ENCODE measurements around the gene PDILT. TPM values are rescaled to one million over a fixed set of nuclear protein-coding genes. Genes with fewer than 3 reads are reported as not detected.
A peak's percentile ranks its signal among the peaks of the same experiment; 100 is the strongest.
"Not testable (repeated sequence)": the region's sequence is repeated elsewhere in the genome, so short reads cannot be mapped to it uniquely, and the experiment has no call there.

PDILT gene, protein sequence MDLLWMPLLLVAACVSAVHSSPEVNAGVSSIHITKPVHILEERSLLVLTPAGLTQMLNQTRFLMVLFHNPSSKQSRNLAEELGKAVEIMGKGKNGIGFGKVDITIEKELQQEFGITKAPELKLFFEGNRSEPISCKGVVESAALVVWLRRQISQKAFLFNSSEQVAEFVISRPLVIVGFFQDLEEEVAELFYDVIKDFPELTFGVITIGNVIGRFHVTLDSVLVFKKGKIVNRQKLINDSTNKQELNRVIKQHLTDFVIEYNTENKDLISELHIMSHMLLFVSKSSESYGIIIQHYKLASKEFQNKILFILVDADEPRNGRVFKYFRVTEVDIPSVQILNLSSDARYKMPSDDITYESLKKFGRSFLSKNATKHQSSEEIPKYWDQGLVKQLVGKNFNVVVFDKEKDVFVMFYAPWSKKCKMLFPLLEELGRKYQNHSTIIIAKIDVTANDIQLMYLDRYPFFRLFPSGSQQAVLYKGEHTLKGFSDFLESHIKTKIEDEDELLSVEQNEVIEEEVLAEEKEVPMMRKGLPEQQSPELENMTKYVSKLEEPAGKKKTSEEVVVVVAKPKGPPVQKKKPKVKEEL
- not detected in 2 replicates for total RNA-seq (2014; rRNA removed)
- not detected for polyA plus RNA-seq (2012)

DNA sequence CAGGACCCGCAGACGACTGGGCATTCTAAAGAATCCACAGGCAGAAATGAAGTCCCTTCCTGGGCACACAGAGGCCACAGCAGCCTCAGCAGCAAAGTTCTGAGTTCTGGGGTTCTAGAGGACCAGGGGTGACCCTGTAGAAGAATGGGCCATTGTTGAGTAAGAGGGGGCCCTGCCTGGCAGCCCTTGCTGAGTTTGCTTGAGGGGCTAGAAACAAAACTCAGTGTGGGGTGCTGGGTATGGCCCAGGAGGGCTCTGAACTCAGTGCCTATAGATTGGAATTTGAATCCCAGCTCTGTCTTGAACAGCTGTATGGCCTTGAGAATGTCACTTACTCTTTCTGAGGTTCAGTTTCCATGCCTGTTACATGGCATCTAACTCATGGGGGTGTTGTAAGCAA is at the start of gene PDILT:
Gene PDILT (minus strand): TSS at position 101 of the 400 bp plus-strand sequence. CDS start 5,437 bp downstream, outside the sequence.
- DNase-seq (ENCODE audit: low read depth): no peak

DNA sequence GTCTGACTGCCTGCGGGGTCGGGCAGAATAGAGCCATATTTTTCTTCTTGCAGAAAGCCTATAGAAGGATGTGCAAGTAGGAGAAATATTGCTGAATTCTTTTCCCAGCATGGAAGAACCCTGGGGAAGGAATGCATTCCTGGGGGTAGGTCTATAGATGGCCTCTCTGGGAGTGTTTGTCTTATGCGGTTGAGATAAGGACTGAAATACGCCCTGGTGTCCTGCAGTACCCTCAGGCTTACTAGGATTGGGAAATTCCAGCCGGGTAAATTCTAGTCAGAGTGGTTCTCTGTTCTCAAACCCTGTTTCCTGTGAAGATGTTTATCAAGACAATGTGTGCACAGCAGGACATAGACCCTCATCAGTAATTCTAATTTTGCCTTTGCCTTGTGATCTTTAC is 49.1 kb upstream of the PDILT start:
- not testable (repeated sequence) for DNase-seq (ENCODE audit: low read depth)

DNA sequence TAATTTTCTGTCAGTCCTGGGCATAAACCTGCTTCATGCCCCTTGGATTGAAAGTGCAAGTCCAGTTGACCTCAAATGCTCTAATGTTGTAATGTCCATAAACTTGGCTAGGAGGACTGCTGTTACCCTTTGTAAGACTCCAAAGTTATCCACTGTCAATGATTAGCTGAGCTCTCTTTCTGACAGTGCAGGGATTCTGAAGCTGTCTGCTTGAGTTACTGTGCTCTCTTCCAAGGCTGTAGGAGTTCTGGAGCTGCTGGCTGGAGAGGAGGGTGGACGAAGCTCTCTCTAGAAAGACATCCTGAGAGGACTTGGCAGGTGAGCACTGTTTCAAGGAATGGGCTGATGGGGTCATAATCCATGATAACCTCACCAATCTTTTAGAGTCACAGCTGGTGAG is 46.8 kb upstream of the PDILT start, which contains the start of gene ACSM2A:
Gene ACSM2A (plus strand): TSS at position 158 of the 400 bp plus-strand sequence. CDS start 8,594 bp downstream, outside the sequence.
- not testable (repeated sequence) for DNase-seq (ENCODE audit: low read depth)

DNA sequence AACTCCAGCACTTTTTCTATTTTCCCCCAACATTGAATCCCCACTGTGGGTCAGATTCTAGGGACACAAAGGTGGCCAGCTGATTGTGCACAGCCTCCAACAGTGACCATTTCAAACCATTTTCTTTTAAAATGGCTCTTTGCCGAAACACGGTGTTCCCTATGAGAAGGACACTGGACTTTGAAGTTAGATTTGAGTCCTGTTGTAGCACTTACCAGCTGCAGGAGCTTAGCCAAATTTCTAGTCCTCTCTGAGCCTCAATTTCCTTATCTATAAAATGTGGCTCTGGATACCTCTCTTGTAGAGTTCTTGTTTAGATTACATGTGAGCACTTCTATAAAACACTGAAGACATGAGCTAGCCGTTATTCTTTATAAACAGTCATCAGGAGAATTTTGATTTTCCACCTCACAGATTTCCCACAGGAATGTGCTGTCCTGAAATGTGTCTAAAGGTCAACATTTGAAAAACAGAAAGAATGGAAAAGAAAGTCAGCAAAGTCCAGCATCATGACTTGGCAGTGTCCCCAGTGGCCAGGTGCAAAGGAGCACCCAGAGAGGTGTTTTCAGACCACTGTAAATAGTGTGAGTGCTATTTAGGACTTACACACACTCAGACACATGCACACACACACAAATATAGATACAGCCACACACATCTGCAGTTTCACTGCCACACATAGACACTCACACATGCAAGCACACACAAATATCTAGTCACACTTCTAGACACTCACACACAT is 42.3 kb upstream of the PDILT start:
- DNase-seq (ENCODE audit: low read depth): not testable (repeated sequence)

DNA sequence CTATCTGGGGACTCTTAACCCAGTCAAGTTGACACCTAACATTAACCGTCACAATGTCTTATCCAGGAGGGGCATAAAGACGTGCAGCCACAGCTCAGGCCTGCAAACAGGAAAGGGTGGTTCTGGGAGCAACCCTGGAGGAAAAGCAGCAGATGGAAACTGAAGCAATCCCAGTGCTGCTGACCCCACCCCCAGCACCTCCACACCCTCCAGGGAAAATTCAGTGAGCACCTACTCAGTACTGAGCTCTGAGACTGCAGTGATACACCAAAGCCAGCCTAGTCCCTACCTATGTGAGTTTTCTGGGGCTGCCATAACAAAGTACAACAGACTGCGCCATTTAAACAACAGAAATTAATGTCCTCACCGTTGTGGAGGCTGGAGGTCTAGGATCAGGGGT is 37.3 kb upstream of the PDILT start:
- DNase-seq (ENCODE audit: low read depth): not testable (repeated sequence)

DNA sequence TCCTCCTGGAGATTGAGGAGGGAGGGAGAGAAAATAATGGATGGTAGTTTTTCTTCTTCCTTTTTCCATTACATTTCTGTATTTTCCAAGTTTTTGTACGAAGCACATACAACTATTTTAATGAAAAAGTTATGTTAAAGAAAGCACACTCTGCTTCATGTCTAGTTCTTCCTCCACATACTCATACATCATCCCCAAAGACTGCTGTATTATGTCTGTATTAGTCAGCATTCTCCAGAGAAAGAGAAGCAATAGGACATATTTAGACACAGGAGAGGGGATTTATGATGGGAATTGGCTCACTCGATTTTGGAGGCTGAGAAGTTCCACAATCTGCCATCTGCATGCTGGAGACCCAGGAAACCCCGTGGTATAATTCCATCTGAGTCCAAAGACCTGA is 36.7 kb upstream of the PDILT start:
- peak; percentile 21 for DNase-seq (ENCODE audit: low read depth)

DNA sequence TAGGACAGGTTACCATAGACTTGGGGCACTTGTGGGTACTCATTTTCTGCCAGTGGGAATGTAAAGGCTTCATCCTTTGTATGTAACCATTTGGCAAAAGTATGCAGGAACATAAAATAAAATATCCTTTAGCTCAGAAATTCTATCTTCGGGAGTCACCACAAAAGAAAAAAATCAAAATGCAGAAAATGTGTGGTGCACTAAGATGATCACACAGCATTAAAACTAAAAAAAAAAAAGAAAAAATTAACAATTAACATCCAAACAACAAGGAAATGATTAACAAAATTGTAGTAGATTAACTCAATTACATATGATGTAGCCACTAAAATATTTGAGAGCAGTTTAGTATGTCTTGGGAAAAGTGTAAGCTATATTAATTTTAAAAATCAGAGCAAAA is 36.2 kb upstream of the PDILT start:
- not testable (repeated sequence) for DNase-seq (ENCODE audit: low read depth)

DNA sequence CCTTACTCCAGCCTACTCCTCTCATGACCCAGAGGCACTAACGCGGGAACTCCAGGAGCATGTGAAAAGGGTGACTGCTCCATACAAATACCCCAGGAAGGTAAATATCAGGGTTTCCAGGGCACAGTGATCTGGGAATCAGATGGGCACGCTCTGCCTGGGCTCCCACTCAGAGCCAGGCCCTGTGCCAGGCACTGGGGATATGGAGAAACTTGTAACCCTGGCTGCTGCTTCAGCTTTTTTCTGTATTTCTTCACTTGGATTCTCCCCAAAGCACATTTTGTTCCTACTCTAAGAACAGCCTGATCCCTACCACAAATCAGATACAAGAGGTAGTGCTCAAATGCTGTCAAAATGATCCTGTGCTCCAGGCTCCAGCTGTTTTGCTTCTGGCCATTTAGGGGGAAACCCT is 35.3 kb upstream of the PDILT start:
- peak; percentile 47 for DNase-seq (ENCODE audit: low read depth)

- DNase-seq (ENCODE audit: low read depth): not testable (repeated sequence)
Observed at GRCh38 chr16:20438950-20439349, 34.4 kb upstream of the PDILT start.

GRCh38 chr16:20430948-20431347 is 26.4 kb upstream of the PDILT start:
- DNase-seq (ENCODE audit: low read depth): no peak

- DNase-seq (ENCODE audit: low read depth): not testable (repeated sequence)
Observed at GRCh38 chr16:20430480-20430879, 25.9 kb upstream of the PDILT start.

DNA sequence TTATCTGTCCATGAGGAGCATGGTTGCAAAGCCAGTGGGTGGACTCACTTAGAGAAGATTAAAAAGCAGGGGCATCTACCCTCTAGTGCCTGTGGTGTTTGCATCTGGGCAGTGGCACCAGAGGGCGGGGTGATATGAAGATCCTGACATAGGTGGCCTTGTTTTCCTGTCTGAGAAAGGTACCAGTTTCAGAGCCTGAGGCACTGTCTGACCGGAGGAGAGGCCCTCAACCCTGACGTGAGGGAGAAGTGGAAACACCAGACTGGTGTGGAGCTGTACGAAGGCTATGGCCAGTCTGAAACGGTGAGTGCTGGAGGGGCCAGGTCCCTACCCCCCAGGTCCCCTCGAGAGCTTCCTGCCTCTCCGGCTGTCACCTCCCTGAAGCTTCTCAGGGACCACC is 25.0 kb upstream of the PDILT start:
- DNase-seq (ENCODE audit: low read depth): not testable (repeated sequence)

DNA sequence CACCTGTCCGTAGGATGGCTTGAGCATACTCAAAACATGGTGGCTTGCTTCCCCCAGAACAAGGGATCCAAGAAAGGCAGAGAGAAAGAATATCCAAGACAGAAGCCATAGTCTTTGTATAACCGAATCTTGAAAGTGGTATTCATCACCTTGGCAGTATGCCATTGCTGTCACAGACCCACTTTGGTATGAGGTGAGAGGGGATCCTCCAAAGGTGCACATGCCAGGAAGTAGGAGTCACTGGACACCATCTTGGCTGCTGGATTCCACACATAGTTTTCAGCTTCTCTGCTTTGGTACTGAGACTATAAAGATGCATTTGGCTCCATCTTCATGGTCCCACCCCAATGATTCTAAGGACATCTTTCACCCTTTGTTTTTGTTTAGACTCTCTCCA is 22.9 kb upstream of the PDILT start:
- not testable (repeated sequence) for DNase-seq (ENCODE audit: low read depth)

DNA sequence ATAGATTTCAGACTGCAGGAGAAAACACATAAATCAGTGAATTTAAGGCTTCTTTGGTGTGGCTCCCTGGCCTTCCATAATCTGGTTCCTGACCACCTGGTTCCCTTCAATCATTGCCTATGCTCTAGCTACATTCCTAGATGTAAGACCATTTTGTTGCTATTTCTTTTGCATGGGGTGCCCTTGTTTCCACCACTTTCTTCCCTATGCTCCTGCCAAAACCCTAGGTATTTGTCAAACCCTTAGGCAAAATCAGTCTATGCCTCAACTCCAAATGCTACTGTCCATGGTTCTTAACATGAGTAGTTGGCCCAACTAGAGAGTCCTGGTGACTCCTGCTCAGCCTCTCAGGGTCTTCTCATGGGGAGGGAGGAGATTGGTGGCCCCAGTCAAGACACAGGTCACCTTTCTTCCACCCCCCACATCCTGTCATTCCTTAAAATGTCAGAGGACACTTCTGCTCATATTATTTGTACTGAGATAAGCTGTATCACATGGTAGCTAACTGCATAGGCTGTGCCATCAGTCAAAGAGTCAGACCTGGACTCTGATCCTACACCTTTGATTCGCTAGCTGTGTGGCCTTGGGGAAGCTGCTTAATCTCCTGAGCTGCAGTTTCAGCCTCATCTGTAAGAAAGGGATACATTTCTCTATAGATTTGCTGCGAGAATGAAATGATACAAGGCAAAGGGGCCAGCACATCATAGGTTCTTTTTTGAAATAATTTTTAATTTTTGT is 19.8 kb upstream of the PDILT start:
- DNase-seq (ENCODE audit: low read depth): no peak

DNA sequence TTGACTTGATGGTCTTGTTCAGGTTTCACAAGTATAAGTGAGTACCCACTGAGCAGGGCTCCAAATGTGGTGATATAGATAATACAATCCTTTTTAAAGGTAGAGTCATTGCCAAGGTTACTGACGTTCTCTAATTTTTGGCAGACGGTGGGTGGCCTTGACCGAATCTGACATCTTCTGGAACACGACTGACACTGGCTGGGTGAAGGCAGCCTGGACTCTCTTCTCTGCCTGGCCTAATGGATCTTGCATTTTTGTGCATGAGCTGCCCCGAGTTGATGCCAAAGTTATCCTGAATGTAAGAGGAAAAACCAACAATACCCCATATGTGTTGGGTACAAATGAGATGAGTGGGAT is 19.2 kb upstream of the PDILT start:
- not testable (repeated sequence) for DNase-seq (ENCODE audit: low read depth)

GRCh38 chr16:20421748-20422147 is 17.2 kb upstream of the PDILT start:
- not testable (repeated sequence) for DNase-seq (ENCODE audit: low read depth)

- DNase-seq (ENCODE audit: low read depth): not testable (repeated sequence)
Observed at GRCh38 chr16:20419093-20419492, 14.6 kb upstream of the PDILT start.

GRCh38 chr16:20415541-20415940 is 11.0 kb upstream of the PDILT start:
- peak; percentile 87 for DNase-seq (ENCODE audit: low read depth)

DNA sequence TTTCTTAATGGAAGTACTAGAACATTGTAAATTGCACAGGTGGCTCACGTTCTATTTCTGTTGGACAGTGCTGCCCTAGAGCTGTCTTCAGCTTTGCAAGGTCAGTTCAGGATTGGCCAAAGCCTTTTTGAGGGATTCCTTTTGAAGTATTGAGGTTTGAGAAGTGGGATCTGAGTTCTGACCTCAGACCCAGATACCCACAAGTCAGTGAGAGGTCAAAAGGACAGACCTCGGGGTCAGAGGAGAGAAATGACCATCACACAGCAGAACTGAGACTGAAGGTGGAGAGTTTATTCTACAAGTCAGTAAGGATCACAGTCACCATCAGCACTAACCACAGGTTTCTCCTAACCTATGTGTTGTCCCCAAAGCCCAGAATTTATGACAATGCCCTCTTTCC is 6.5 kb upstream of the PDILT start:
- no peak for DNase-seq (ENCODE audit: low read depth)

DNA sequence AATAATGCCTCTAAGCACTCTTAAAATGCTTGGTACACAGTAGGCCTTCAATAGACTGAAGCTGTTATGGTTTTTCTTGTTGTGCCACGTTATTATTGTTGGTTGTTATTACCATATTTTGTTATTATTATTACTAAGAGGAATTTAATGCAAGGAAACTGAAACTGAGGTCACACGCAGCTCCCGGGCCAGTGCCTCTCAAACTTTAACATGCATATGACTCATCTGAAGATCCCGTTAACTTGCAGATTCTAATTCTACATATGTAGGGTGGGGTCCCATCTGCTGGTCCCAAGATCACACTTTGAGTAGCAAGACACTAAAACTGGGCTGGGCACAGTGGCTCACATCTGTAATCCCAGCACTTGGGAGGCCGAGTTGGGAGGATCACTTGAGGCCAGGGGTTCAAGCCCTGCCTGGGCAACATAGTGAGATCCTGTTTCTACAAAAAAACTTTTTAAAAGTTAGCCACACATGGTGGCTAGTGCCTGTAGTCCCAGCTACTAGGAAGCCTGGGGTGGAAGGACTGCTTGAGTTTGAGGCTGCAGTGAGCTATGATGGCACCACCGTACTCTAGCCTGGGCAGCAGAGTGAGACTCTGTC is 5.7 kb upstream of the PDILT start:
- DNase-seq (ENCODE audit: low read depth): peak; percentile 59
